ENCODE results near the gene TMOD3.
A peak's percentile ranks its signal among the peaks of the same experiment; 100 is the strongest.

The TMOD3 gene

GRCh38 chr15:51863131-51863530, 33.7 kb downstream of the TMOD3 start:
- no peak for TF ChIP-seq CTCF (conservative IDR thresholded peaks at IDR 0.05; ENCODE audit: low read depth, low read length)
- no peak overlapping the region for H3K4me3 ChIP-seq (ENCODE audit: low read depth, low read length)
- DNase-seq (ENCODE audit: low read depth): no peak

GRCh38 chr15:51864408-51865056, 35.1 kb downstream of the TMOD3 start:
- no peak for DNase-seq (ENCODE audit: low read depth)

GRCh38 chr15:51865317-51865716, 35.9 kb downstream of the TMOD3 start:
- H3K4me3 ChIP-seq (ENCODE audit: low read depth, low read length): no peak overlapping the region
- no peak for TF ChIP-seq CTCF (conservative IDR thresholded peaks at IDR 0.05; ENCODE audit: low read depth, low read length)
- DNase-seq (ENCODE audit: low read depth): no peak

More at GRCh38 chr15:51864408-51865056, 35.1 kb downstream of the TMOD3 start:
- no peak overlapping the region for H3K4me3 ChIP-seq (ENCODE audit: low read depth, low read length)
- TF ChIP-seq CTCF (conservative IDR thresholded peaks at IDR 0.05; ENCODE audit: low read depth, low read length): no peak

- no peak overlapping the region for H3K4me3 ChIP-seq (ENCODE audit: low read depth, low read length)
- DNase-seq (ENCODE audit: low read depth): no peak
- no peak for TF ChIP-seq CTCF (conservative IDR thresholded peaks at IDR 0.05; ENCODE audit: low read depth, low read length)
Observed at GRCh38 chr15:51866161-51866560, 36.7 kb downstream of the TMOD3 start.

GRCh38 chr15:51866751-51867150, 37.3 kb downstream of the TMOD3 start:
- no peak for DNase-seq (ENCODE audit: low read depth)

GRCh38 chr15:51869060-51869421, 39.6 kb downstream of the TMOD3 start:
- TF ChIP-seq CTCF (conservative IDR thresholded peaks at IDR 0.05; ENCODE audit: low read depth, low read length): no peak
- DNase-seq (ENCODE audit: low read depth): peak; percentile 91
- H3K4me3 ChIP-seq (ENCODE audit: low read depth, low read length): no peak overlapping the region

More at GRCh38 chr15:51866751-51867150, 37.3 kb downstream of the TMOD3 start:
- no peak overlapping the region for H3K4me3 ChIP-seq (ENCODE audit: low read depth, low read length)
- no peak for TF ChIP-seq CTCF (conservative IDR thresholded peaks at IDR 0.05; ENCODE audit: low read depth, low read length)

- H3K4me3 ChIP-seq (ENCODE audit: low read depth, low read length): no peak overlapping the region
- no peak for DNase-seq (ENCODE audit: low read depth)
- no peak for TF ChIP-seq CTCF (conservative IDR thresholded peaks at IDR 0.05; ENCODE audit: low read depth, low read length)
Observed at GRCh38 chr15:51870774-51871173, 41.3 kb downstream of the TMOD3 start.

All from choroid plexus epithelial cell (primary cell).